Activated T-cell treated with anti-CD3 and anti-CD28 coated beads, Interleukin-2, amount 50 U/mL, for 72 hours (primary cell): Measurements from ENCODE around the gene CCDC110. TPM values are rescaled to one million over a fixed set of nuclear protein-coding genes. Genes with fewer than 3 reads are reported as not detected.

Experiments
- ATAC-seq, 2 donors: fragments of 150-1000 bp; cut with Tn5 transposase; replicated peaks in 1 of 2; 2 replicates each; pipeline ENCODE4 v1.10.0; 2021; ENCODE audit warnings: moderate library complexity in 2 of 2, mild to moderate bottlenecking in 1 of 2
- DNase-seq, 2 donors: peaks; one replicate each; pipeline ENCODE4 v3.0.0; 2021 to 2022; ENCODE audit warnings: mixed read lengths in 1 of 2
- H3K27ac Mint-ChIP-seq: one replicate; pipeline ENCODE4 v1.8.0; 2022; ENCODE audit warnings: mild to moderate bottlenecking, moderate library complexity, mixed read lengths
- H3K27me3 Mint-ChIP-seq: one replicate; pipeline ENCODE4 v1.8.0; 2022; ENCODE audit warnings: low read depth, mixed read lengths
- H3K36me3 Mint-ChIP-seq, 2 donors: one replicate each; pipeline ENCODE4 v1.8.0; 2022; ENCODE audit warnings: mixed read lengths in 2 of 2, mild to moderate bottlenecking in 1 of 2; ENCODE audit not compliant: insufficient read depth in 2 of 2
- H3K4me1 Mint-ChIP-seq: one replicate; pipeline ENCODE4 v1.8.0; 2022; ENCODE audit warnings: low read depth, mixed read lengths
- H3K4me3 Mint-ChIP-seq, 2 donors: one replicate each; pipeline ENCODE4 v1.8.0; 2022; ENCODE audit warnings: mild to moderate bottlenecking in 2 of 2, mixed read lengths in 2 of 2, moderate library complexity in 2 of 2
- H3K9me3 Mint-ChIP-seq, 2 donors: one replicate each; pipeline ENCODE4 v1.8.0; 2022; ENCODE audit warnings: mixed read lengths in 2 of 2
- total RNA-seq, 2 donors: library from RNA; stranded (reverse); gene quantifications; one replicate each; pipeline ENCODE4 v1.2.3, GENCODE V29; 2022

The CCDC110 gene
- total RNA-seq, 2 donors from 2014 or later, result 0.19 to 1.2 TPM

GRCh38 chr4:185398618-185399017, 72.9 kb downstream of the CCDC110 start:
- Mint-ChIP-seq H3K4me1 (peaks cover 32% of the 10 kb centered on the region), H3K36me3 (peaks cover 2 to 11% of the 10 kb centered on the region in 2 donors), H3K9me3 (no peaks in the 10 kb centered on the region), H3K4me3 (peak overlapping the region in 1 of 2 donors; percentile 45), H3K27me3 (no peaks in the 10 kb centered on the region), H3K27ac (no peak overlapping the region)
- no peak for ATAC-seq
- DNase-seq, result no peak

GRCh38 chr4:185396724-185397385, 74.7 kb downstream of the CCDC110 start, which contains the start of gene ANKRD37:
TSS of gene ANKRD37 (plus strand) at chr4:185396841. CDS start at chr4:185396924, 83 bp downstream.
- Mint-ChIP-seq H3K4me3 (peak within 1 kb of the TSS; percentile 88 to 99), H3K9me3 (no peaks in the 10 kb centered on the region), H3K27me3 (no peaks in the 10 kb centered on the region), H3K27ac (peak within 1 kb of the TSS; percentile 99), H3K4me1 (peaks cover 35% of the 10 kb centered on the region), H3K36me3 (peaks cover 2 to 10% of the 10 kb centered on the region in 2 donors)
- DNase-seq, result no peak
- ATAC-seq, result no peak

- ATAC-seq (peak; percentile 87 to 92), DNase-seq (peak; percentile 96 to 99)
- Mint-ChIP-seq H3K4me1 (peaks cover 35% of the 10 kb centered on the region), H3K27ac (peak overlapping the region; percentile 99), H3K9me3 (no peaks in the 10 kb centered on the region), H3K27me3 (no peaks in the 10 kb centered on the region), H3K36me3 (peaks cover 2 to 8% of the 10 kb centered on the region in 2 donors), H3K4me3 (peak overlapping the region; percentile 88 to 99)
These were observed 75.4 kb downstream of the CCDC110 start for GRCh38 chr4:185395956-185396723.

- H3K4me1 Mint-ChIP-seq, result peaks cover 35% of the 10 kb centered on the region
- H3K27me3 Mint-ChIP-seq, result no peaks in the 10 kb centered on the region
- DNase-seq (no peak), ATAC-seq (no peak)
- H3K4me3 Mint-ChIP-seq, result peak within 1 kb of the TSS; percentile 88 to 99
- no peaks in the 10 kb centered on the region for H3K9me3 Mint-ChIP-seq
- H3K36me3 Mint-ChIP-seq, result peaks cover 2 to 7% of the 10 kb centered on the region in 2 donors
- H3K27ac Mint-ChIP-seq, result peak within 1 kb of the TSS; percentile 99
These were observed 76.1 kb downstream of the CCDC110 start, which contains the start of gene LRP2BP for GRCh38 chr4:185395238-185395955. TSS of gene LRP2BP (minus strand) at chr4:185395924. CDS start at chr4:185378186, 17,738 bp downstream.

Other genes with a start within 250 kb of the CCDC110 start
- gene LRP2BP, start 75.8 kb downstream of the CCDC110 start, total RNA-seq, result 1 to 10 TPM in 1 of 2 donors, under 1 TPM in 1; 0.51 to 1.1 TPM
- gene ANKRD37, start 74.9 kb downstream of the CCDC110 start, total RNA-seq, result 10 to 100 TPM; 10.1 to 12.2 TPM
- gene UFSP2, start 45.8 kb downstream of the CCDC110 start, total RNA-seq, result 10 to 100 TPM; 29.3 to 35.9 TPM
- 1 to 10 TPM; 1.5 to 7.4 TPM for gene PDLIM3, start 63.8 kb upstream of the CCDC110 start, total RNA-seq